Renal pelvis (tissue), 4 donors: ENCODE measurements around the gene PCDHB6. TPM values are rescaled to one million over a fixed set of nuclear protein-coding genes. Genes with fewer than 3 reads are reported as not detected.
"Not testable (repeated sequence)": the region's sequence is repeated elsewhere in the genome, so short reads cannot be mapped to it uniquely, and the experiment has no call there.

ENCODE experiments used
- DNase-seq: peaks from one replicate; pipeline ENCODE4 v3.0.0-alpha.2; 2013
- polyA plus RNA-seq, 3 donors: library from polyadenylated mRNA; unstranded; fragments of 120-200 nt; gene quantifications; one replicate each; pipeline ENCODE4 v1.2.1, GENCODE V29; 2013; ENCODE audit not compliant: insufficient read length in 3 of 3

The PCDHB6 gene
- polyA plus RNA-seq, 3 donors: 1.6 to 3.1 (median 3.0) TPM

DNA sequence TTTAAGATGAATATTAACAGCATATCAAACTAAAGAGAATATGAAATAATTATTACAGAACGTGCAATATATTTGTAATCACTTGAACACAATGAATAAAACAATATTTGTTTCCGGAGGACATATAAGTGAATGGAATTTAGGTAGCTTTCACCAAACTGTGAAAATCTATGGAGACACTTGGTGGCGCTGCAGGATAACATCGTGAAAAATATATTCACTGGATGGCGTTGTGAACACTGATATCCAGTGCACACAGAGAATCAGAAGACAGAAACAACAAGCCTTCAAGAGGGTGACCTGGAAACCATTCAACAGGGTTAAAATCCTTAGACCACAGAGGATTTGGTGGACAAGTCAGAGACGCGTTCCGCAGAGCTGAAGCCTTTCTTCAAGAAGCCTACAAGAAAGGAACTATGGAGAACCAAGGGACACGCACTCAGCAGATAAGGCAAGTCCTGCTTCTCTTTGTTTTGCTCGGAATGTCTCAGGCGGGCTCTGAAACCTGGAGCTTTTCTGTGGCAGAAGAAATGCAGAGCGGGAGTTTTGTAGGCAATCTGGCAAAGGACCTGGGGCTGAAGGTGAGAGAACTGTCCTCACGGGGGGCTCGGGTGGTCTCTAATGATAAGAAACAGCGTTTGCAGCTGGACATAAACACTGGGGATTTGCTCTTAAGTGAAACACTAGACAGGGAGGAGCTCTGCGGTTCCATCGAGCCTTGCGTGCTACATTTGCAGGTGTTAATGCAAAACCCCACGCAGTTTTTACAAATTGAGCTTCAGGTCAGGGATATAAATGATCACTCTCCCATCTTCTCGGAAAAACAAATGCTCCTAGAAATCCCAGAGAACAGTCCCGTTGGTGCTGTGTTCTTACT lies 49.7 kb downstream of the PCDHB6 start, which contains the start of gene PCDHB11:
TSS of gene PCDHB11 (plus strand) at position 269 of the 877 bp plus-strand sequence. CDS start at position 417, 148 bp downstream.
- DNase-seq: no peak

DNA sequence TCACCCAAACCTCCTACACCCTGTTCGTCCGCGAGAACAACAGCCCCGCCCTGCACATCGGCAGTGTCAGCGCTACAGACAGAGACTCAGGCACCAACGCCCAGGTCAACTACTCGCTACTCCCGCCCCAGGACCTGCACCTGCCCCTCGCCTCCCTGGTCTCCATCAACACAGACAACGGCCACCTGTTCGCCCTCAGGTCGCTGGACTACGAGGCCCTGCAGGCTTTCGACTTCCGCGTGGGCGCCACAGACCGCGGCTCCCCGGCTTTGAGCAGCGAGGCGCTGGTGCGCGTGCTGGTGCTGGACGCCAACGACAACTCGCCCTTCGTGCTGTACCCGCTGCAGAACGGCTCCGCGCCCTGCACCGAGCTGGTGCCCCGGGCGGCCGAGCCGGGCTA lies 51.3 kb downstream of the PCDHB6 start:
- DNase-seq: not testable (repeated sequence)

DNA sequence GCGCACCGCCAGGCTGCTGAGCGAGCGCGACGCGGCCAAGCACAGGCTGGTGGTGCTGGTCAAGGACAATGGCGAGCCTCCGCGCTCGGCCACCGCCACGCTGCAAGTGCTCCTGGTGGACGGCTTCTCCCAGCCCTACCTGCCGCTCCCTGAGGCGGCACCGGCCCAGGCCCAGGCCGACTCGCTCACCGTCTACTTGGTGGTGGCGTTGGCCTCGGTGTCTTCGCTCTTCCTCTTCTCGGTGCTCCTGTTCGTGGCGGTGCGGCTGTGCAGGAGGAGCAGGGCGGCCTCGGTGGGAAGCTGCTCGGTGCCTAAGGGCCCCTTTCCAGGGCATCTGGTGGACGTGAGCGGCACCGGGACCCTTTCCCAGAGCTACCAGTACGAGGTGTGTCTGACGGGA lies 51.8 kb downstream of the PCDHB6 start:
- DNase-seq: not testable (repeated sequence)

Other genes with a start within 250 kb of the PCDHB6 start
- gene PCDHAC1, start 223.8 kb upstream of the PCDHB6 start, polyA plus RNA-seq: under 1 TPM; 0.06 to 0.10 (median 0.06) TPM
- under 1 TPM; 0.29 to 0.71 (median 0.53) TPM for gene PCDHAC2, start 183.6 kb upstream of the PCDHB6 start, polyA plus RNA-seq
- under 1 TPM; 0.04 to 0.15 (median 0.08) TPM for gene PCDHB1, start 98.7 kb upstream of the PCDHB6 start, polyA plus RNA-seq
- 1 to 10 TPM; 4.5 to 8.4 (median 4.9) TPM for gene PCDHB2, start 55.4 kb upstream of the PCDHB6 start, polyA plus RNA-seq
- 1 to 10 TPM; 3.7 to 4.7 (median 3.8) TPM for gene PCDHB3, start 49.6 kb upstream of the PCDHB6 start, polyA plus RNA-seq
- 1 to 10 TPM in 2 of 3 donors, under 1 TPM in 1; 0.97 to 2.1 (median 2.0) TPM for gene PCDHB4, start 28.2 kb upstream of the PCDHB6 start, polyA plus RNA-seq
- gene PCDHB5, start 14.9 kb upstream of the PCDHB6 start, polyA plus RNA-seq: 1 to 10 TPM; 5.3 to 9.5 (median 9.1) TPM
- 1 to 10 TPM; 3.5 to 4.4 (median 4.2) TPM for gene PCDHB7, start 22.6 kb downstream of the PCDHB6 start, polyA plus RNA-seq
- gene PCDHB8, start 27.7 kb downstream of the PCDHB6 start, polyA plus RNA-seq: 1 to 10 TPM; 1.5 to 3.1 (median 2.1) TPM
- 1 to 10 TPM; 5.1 to 7.4 (median 6.5) TPM for gene PCDHB16, start 32.3 kb downstream of the PCDHB6 start, polyA plus RNA-seq
- gene PCDHB9, start 37.1 kb downstream of the PCDHB6 start, polyA plus RNA-seq: 1 to 10 TPM; 3.4 to 4.5 (median 4.1) TPM
- 1 to 10 TPM; 4.9 to 6.6 (median 6.4) TPM for gene PCDHB10, start 42.3 kb downstream of the PCDHB6 start, polyA plus RNA-seq
- 1 to 10 TPM; 3.8 to 6.5 (median 4.6) TPM for gene PCDHB11, start 49.6 kb downstream of the PCDHB6 start, polyA plus RNA-seq
- 1 to 10 TPM; 3.6 to 4.6 (median 4.5) TPM for gene PCDHB12, start 58.7 kb downstream of the PCDHB6 start, polyA plus RNA-seq
- gene PCDHB13, start 63.9 kb downstream of the PCDHB6 start, polyA plus RNA-seq: 1 to 10 TPM; 6.4 to 7.5 (median 6.9) TPM
- gene PCDHB14, start 73.3 kb downstream of the PCDHB6 start, polyA plus RNA-seq: 10 to 100 TPM; 10.1 to 11.2 (median 10.2) TPM
- gene PCDHB15, start 95.3 kb downstream of the PCDHB6 start, polyA plus RNA-seq: 10 to 100 TPM; 14.3 to 15.2 (median 14.7) TPM
- gene SLC25A2, start 154.0 kb downstream of the PCDHB6 start, polyA plus RNA-seq: under 1 TPM in 2 of 3 donors, not detected in 1; 0.19 to 0.21 TPM
- gene TAF7, start 170.7 kb downstream of the PCDHB6 start, polyA plus RNA-seq: 100 to 1,000 TPM; 137 to 157 (median 148) TPM
- 1 to 10 TPM in 2 of 3 donors, under 1 TPM in 1; 0.81 to 1.7 (median 1.0) TPM for gene PCDHGA1, start 180.5 kb downstream of the PCDHB6 start, polyA plus RNA-seq
- gene PCDHGA2, start 188.7 kb downstream of the PCDHB6 start, polyA plus RNA-seq: 1 to 10 TPM; 6.3 to 8.3 (median 6.4) TPM
- 1 to 10 TPM; 3.4 to 4.5 (median 3.8) TPM for gene PCDHGA3, start 193.8 kb downstream of the PCDHB6 start, polyA plus RNA-seq
- gene PCDHGB1, start 200.0 kb downstream of the PCDHB6 start, polyA plus RNA-seq: 1 to 10 TPM; 1.7 to 1.8 (median 1.7) TPM
- 1 to 10 TPM; 2.3 to 3.0 (median 2.4) TPM for gene PCDHGA4, start 205.0 kb downstream of the PCDHB6 start, polyA plus RNA-seq
- 1 to 10 TPM; 3.5 to 4.9 (median 3.6) TPM for gene PCDHGB2, start 209.9 kb downstream of the PCDHB6 start, polyA plus RNA-seq
- gene PCDHGA5, start 214.1 kb downstream of the PCDHB6 start, polyA plus RNA-seq: 1 to 10 TPM; 2.6 to 3.2 (median 2.6) TPM
- gene PCDHGB3, start 220.2 kb downstream of the PCDHB6 start, polyA plus RNA-seq: 1 to 10 TPM; 1.9 to 2.6 (median 2.5) TPM
- 1 to 10 TPM; 6.4 to 8.5 (median 7.9) TPM for gene PCDHGA6, start 223.8 kb downstream of the PCDHB6 start, polyA plus RNA-seq
- gene PCDHGA7, start 232.7 kb downstream of the PCDHB6 start, polyA plus RNA-seq: 1 to 10 TPM; 2.2 to 2.5 (median 2.5) TPM
- gene PCDHGB4, start 237.6 kb downstream of the PCDHB6 start, polyA plus RNA-seq: 1 to 10 TPM; 4.9 to 6.2 (median 6.2) TPM
- under 1 TPM; 0.78 to 0.85 (median 0.81) TPM for gene PCDHGA8, start 242.6 kb downstream of the PCDHB6 start, polyA plus RNA-seq
- 10 to 100 TPM in 1 of 3 donors, 1 to 10 TPM in 2; 9.3 to 12.0 (median 9.7) TPM for gene PCDHGB5, start 247.9 kb downstream of the PCDHB6 start, polyA plus RNA-seq